ENCODE data around the gene MROH2A. TPM values are rescaled to one million over a fixed set of nuclear protein-coding genes. Genes with fewer than 3 reads are reported as not detected.

MROH2A gene, protein sequence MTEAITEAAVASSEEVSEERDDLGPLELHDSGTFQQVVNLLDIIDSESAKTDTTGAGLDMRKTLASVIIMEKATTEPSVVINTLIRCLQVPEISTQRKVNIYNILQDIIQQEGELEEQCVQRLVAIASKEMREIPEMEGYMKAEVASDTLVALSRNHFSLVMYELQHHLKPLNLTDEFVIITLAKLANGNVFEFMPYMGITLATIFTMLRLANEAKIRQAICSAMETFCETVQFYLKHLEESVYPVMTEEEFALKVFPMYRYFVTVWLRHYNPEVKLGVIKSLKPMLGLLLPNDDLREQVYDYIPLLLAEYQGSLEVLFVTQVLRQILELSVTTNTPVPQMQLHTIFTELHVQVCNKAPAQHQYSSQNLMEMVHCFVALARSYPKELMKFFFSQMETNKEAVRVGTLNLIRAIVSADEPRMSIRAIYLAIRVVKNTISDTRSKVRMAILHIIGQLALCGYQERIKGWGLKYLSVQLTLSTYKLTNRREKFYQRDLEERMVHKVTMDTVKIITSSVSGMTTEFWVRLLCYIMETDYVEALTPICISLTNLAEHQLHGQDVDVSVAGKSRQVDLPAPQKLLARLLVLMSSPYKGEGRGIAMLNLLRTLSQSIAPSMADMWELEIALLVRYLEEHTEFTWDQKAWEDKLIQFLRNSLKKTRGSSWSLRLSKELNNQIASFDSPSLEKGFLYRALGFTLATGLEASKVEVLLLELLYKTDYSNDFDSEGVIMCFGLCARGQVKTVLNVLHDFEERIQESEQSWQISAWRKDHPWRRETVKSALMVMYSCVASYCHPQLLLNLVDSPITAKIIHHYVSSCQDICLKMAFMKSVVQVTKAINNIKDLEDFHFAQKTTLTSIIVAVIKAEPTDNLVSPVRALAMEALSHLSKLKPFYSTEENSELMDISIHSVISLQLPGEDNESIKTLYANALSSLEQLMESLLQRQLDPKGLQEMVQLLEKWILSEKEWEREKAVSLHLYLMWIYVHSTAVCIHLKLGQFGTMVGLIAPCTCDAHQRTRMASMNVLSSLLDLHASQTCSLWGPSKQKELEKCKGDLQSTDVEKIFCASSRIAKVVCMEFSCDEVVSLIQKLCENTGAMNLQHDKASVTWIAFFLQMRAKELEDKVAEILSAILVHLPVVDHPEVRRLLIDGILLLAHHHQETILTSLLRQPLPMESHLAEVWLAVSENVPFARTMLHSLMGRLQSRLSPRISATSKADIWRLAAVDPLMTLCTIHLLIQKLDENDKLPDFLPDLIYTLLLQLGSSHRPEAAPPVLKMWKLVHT (N-terminal part only)
- 0.19 and 0.26 TPM in 2 replicates for total RNA-seq (2011; cell fraction: chromatin; rRNA removed; ENCODE audit: low replicate concordance)
- total RNA-seq (2011; cell fraction: nucleolus; rRNA removed) = not detected in 2 replicates
- not detected in 2 replicates for total RNA-seq (2011; cell fraction: nucleoplasm; rRNA removed)
- total RNA-seq (2014; rRNA removed) (not detected in 2 replicates), total RNA-seq (2014; rRNA removed; fragmentation: Illumina TruSeq; extraction: Trizol) (not detected in 2 replicates), total RNA-seq (2015; rRNA removed; fragmentation: Illumina TruSeq; extraction: Trizol) (not detected in 2 replicates), total RNA-seq (2021) (not detected in 2 replicates), polyA plus RNA-seq (2011; rRNA removed) (not detected in 2 replicates), polyA plus RNA-seq (2014; fragmentation: Illumina TruSeq; extraction: Trizol) (not detected in 2 replicates), polyA plus RNA-seq (2014; fragmentation: Nextera tagmentation; extraction: Ambion mirVana) (not detected), polyA plus RNA-seq (2014; rRNA removed) (0.03 TPM in 1 of 2 replicates, not detected in the other), polyA minus RNA-seq (2011; rRNA and poly(A)+ RNA removed) (not detected in 2 replicates), Bru-seq, nascent RNA (percentile 2 among the genes with signal in this experiment), BruChase-seq, experiment 1, labeled RNA remaining after a 2-hour chase (percentile 2 among the genes with signal in this experiment), BruChase-seq, experiment 2, labeled RNA remaining after a 6-hour chase (percentile 2 among the genes with signal in this experiment)
- 0.13 TPM in 1 of 2 replicates, not detected in the other for polyA plus RNA-seq (2011; cell fraction: cytosol; rRNA removed)
- polyA plus RNA-seq (2011; cell fraction: nucleus; rRNA removed) = 0.06 and 0.07 TPM in 2 replicates
- polyA plus RNA-seq (2012) = 0.06 TPM in 1 of 2 replicates, not detected in the other
- not detected in 2 replicates for polyA minus RNA-seq (2011; cell fraction: cytosol; rRNA and poly(A)+ RNA removed)
- polyA minus RNA-seq (2011; cell fraction: nucleus; rRNA and poly(A)+ RNA removed) = not detected in 2 replicates
- long read RNA-seq, experiment 1 = 0 reads
- long read RNA-seq, experiment 2 = 0 reads
- long read RNA-seq, experiment 3 = 0 reads

DNA sequence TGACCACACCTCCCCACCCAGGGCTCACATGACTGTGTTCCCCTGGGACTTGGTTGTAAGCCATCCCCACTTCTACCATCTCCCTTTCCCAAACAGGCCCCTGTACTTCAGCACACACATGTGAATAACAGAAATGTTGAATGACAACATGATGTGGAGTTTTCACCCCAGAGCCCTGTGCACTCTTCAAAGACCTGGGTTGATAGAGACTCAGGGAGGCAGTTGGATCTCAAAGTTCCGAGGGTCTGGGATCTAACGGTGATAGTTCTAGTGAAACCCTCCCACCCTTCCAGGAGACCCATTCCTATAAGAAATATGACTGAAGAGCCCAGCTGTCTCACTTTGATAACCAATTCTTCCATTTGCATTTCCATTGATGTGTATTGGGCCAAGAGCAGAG lies at the start of gene MROH2A:
TSS of gene MROH2A (plus strand) at position 301 of the 400 bp plus-strand sequence. CDS start 1,029 bp downstream, outside the sequence.
- intact Hi-C loops (cut with micrococcal nuclease) (no loop called here), in situ Hi-C loops (cut with MboI) (no loop called here)
- BruUV-seq (replicated peaks) = no TSS peak
- Histone ChIP-seq H4K20me1 (replicated peaks; ENCODE audit: control insufficient read depth, insufficient read depth, low read length) (no peaks in the 10 kb centered on the region), H2AFZ (ENCODE audit: low read depth, low read length) (no peak within 1 kb of the TSS), H3K4me3 (no peak within 1 kb of the TSS), H3K36me3 (ENCODE audit: control insufficient read depth, insufficient read depth, low read length) (no peaks in the 10 kb centered on the region), H3K27me3 (ENCODE audit: control insufficient read depth in 2 of 2, insufficient read depth in 2 of 2, low read length in 2 of 2) (no peaks in the 10 kb centered on the region; a peak in 1 of 5 replicates), H3K9me3 (replicated peaks; ENCODE audit: control insufficient read depth, insufficient read depth, low read depth, low read length) (no peaks in the 10 kb centered on the region), H3K9ac (ENCODE audit: insufficient read depth in 1 of 2, low read depth in 2 of 2, low read length in 2 of 2) (no peak within 1 kb of the TSS), H3K27ac (ENCODE audit: extremely low read depth, low read depth, low read length) (no peak within 1 kb of the TSS), H3K79me2 (ENCODE audit: control insufficient read depth, insufficient read depth, low read length) (no peaks in the 10 kb centered on the region), H3K4me2 (ENCODE audit: insufficient read depth, low read length) (no peak within 1 kb of the TSS), H3K9me1 (ENCODE audit: control insufficient read depth, insufficient read depth, low read length) (no peaks in the 10 kb centered on the region), H3K4me1 (replicated peaks in 1 of 2; ENCODE audit: control insufficient read depth in 2 of 2, insufficient read depth in 2 of 2, low read length in 2 of 2) (no peaks in the 10 kb centered on the region)
- FAIRE-seq = no peak
- ChIA-PET CTCF (ENCODE audit: low intra/inter-chr PET ratio) (no interaction called here), POLR2A (no interaction called here)
- ATAC-seq = no peak
- 5% methylated on average over 2 of the region's 2 CpGs for WGBS (ENCODE audit: insufficient coverage, low coverage, missing lambda C conversion rate)
- no peak for DNase-seq (ENCODE audit: extremely low read depth in 1 of 4, low spot score in 3 of 4)
- TF ChIP-seq ZNF780A (CRISPR knock-in tag; IDR thresholded peaks at IDR 0.05) (no peak), ZNF184 (CRISPR knock-in tag; IDR thresholded peaks at IDR 0.05) (no peak), ZNF507 (tag; conservative IDR thresholded peaks at IDR 0.05) (no peak), ZNF24 (IDR thresholded peaks at IDR 0.05) (no peak), OTX1 (CRISPR knock-in tag; IDR thresholded peaks at IDR 0.05) (no peak)
- TF ChIP-seq, protein P1, sequence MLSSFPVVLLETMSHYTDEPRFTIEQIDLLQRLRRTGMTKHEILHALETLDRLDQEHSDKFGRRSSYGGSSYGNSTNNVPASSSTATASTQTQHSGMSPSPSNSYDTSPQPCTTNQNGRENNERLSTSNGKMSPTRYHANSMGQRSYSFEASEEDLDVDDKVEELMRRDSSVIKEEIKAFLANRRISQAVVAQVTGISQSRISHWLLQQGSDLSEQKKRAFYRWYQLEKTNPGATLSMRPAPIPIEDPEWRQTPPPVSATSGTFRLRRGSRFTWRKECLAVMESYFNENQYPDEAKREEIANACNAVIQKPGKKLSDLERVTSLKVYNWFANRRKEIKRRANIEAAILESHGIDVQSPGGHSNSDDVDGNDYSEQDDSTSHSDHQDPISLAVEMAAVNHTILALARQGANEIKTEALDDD (IDR thresholded peaks at IDR 0.05) = no peak
- TF ChIP-seq, protein P2, sequence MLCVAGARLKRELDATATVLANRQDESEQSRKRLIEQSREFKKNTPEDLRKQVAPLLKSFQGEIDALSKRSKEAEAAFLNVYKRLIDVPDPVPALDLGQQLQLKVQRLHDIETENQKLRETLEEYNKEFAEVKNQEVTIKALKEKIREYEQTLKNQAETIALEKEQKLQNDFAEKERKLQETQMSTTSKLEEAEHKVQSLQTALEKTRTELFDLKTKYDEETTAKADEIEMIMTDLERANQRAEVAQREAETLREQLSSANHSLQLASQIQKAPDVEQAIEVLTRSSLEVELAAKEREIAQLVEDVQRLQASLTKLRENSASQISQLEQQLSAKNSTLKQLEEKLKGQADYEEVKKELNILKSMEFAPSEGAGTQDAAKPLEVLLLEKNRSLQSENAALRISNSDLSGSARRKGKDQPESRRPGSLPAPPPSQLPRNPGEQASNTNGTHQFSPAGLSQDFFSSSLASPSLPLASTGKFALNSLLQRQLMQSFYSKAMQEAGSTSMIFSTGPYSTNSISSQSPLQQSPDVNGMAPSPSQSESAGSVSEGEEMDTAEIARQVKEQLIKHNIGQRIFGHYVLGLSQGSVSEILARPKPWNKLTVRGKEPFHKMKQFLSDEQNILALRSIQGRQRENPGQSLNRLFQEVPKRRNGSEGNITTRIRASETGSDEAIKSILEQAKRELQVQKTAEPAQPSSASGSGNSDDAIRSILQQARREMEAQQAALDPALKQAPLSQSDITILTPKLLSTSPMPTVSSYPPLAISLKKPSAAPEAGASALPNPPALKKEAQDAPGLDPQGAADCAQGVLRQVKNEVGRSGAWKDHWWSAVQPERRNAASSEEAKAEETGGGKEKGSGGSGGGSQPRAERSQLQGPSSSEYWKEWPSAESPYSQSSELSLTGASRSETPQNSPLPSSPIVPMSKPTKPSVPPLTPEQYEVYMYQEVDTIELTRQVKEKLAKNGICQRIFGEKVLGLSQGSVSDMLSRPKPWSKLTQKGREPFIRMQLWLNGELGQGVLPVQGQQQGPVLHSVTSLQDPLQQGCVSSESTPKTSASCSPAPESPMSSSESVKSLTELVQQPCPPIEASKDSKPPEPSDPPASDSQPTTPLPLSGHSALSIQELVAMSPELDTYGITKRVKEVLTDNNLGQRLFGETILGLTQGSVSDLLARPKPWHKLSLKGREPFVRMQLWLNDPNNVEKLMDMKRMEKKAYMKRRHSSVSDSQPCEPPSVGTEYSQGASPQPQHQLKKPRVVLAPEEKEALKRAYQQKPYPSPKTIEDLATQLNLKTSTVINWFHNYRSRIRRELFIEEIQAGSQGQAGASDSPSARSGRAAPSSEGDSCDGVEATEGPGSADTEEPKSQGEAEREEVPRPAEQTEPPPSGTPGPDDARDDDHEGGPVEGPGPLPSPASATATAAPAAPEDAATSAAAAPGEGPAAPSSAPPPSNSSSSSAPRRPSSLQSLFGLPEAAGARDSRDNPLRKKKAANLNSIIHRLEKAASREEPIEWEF (CRISPR knock-in tag; IDR thresholded peaks at IDR 0.05) = no peak
